Trophoblast cell (in vitro differentiated cells and primary cell): ENCODE measurements around the gene MCF2L.
"Not testable (repeated sequence)": the region's sequence is repeated elsewhere in the genome, so short reads cannot be mapped to it uniquely, and the experiment has no call there.

Source experiments
- DNase-seq, 2 donors: peaks; one replicate each; pipeline ENCODE4 v3.0.0-alpha.2; 2016
- H2AFZ ChIP-seq: 2 replicates; pipeline ENCODE4 v1.6.1; 2013; ENCODE audit warnings: low read length, moderate library complexity, mild to moderate bottlenecking; ENCODE audit not compliant: insufficient read depth, poor library complexity
- H2AK5ac ChIP-seq: 2 replicates; pipeline ENCODE4 v1.6.1; 2013; ENCODE audit warnings: mild to moderate bottlenecking, low read length
- H2BK120ac ChIP-seq: 2 replicates; pipeline ENCODE4 v1.6.1; 2013; ENCODE audit warnings: low read length, mild to moderate bottlenecking, moderate library complexity; ENCODE audit not compliant: insufficient read depth, poor library complexity
- H2BK12ac ChIP-seq: 2 replicates; pipeline ENCODE4 v1.6.1; 2013; ENCODE audit warnings: mild to moderate bottlenecking, low read length, moderate library complexity
- H2BK5ac ChIP-seq: 2 replicates; pipeline ENCODE4 v1.6.1; 2013; ENCODE audit warnings: low read length, low read depth, moderate library complexity, mild to moderate bottlenecking; ENCODE audit not compliant: poor library complexity
- H3K14ac ChIP-seq: 2 replicates; pipeline ENCODE4 v1.6.1; 2013; ENCODE audit warnings: mild to moderate bottlenecking, low read length
- H3K18ac ChIP-seq: 2 replicates; pipeline ENCODE4 v1.6.1; 2013; ENCODE audit warnings: mild to moderate bottlenecking, low read length
- H3K23ac ChIP-seq: 2 replicates; pipeline ENCODE4 v1.6.1; 2013; ENCODE audit warnings: low read length
- H3K27ac ChIP-seq: 2 replicates; pipeline ENCODE4 v1.5.1; 2013; ENCODE audit warnings: low read depth, mild to moderate bottlenecking, inconsistent platforms, low read length, moderate library complexity
- H3K27me3 ChIP-seq: 2 replicates; pipeline ENCODE4 v1.6.1; 2013; ENCODE audit warnings: inconsistent platforms, mild to moderate bottlenecking, low read length, moderate library complexity; ENCODE audit not compliant: insufficient read depth
- H3K36me3 ChIP-seq, 2 experiments: 1 replicate in 1 of 2; 2 replicates in 1 of 2; pipeline ENCODE4 v1.6.1; 2013; ENCODE audit warnings: low read length in 2 of 2, mild to moderate bottlenecking in 2 of 2, moderate library complexity in 1 of 2; ENCODE audit not compliant: insufficient read depth in 2 of 2, control insufficient read depth in 1 of 2
- H3K4ac ChIP-seq: 2 replicates; pipeline ENCODE4 v1.6.1; 2013; ENCODE audit warnings: low read depth, mild to moderate bottlenecking, low read length, moderate library complexity
- H3K4me1 ChIP-seq, 2 experiments: 1 replicate in 1 of 2; 2 replicates in 1 of 2; pipeline ENCODE4 v1.6.1; 2013; ENCODE audit warnings: low read length in 2 of 2, mild to moderate bottlenecking in 2 of 2, moderate library complexity in 1 of 2; ENCODE audit not compliant: insufficient read depth in 2 of 2, control insufficient read depth in 1 of 2
- H3K4me2 ChIP-seq: 2 replicates; pipeline ENCODE4 v1.6.1; 2013; ENCODE audit warnings: inconsistent platforms, mild to moderate bottlenecking, low read length, moderate library complexity
- H3K4me3 ChIP-seq: 2 replicates; pipeline ENCODE4 v1.5.1; 2013; ENCODE audit warnings: mild to moderate bottlenecking, low read depth, low read length, inconsistent platforms
- H3K79me1 ChIP-seq: one replicate; pipeline ENCODE4 v1.6.1; 2013; ENCODE audit warnings: low read length
- H3K79me2 ChIP-seq: 2 replicates; pipeline ENCODE4 v1.6.1; 2013; ENCODE audit warnings: low read length, mild to moderate bottlenecking; ENCODE audit not compliant: control insufficient read depth, insufficient read depth, poor library complexity
- H3K9ac ChIP-seq: 2 replicates; pipeline ENCODE4 v1.6.1; 2013; ENCODE audit warnings: mild to moderate bottlenecking, low read length
- H3K9me3 ChIP-seq: 2 replicates; pipeline ENCODE4 v1.6.1; 2013; ENCODE audit warnings: low read depth, mild to moderate bottlenecking, control low read depth, inconsistent platforms, low read length; ENCODE audit not compliant: insufficient read depth
- H4K12ac ChIP-seq: 2 replicates; pipeline ENCODE4 v1.6.1; 2013; ENCODE audit warnings: low read depth, mild to moderate bottlenecking, low read length, moderate library complexity
- H4K8ac ChIP-seq: 2 replicates; pipeline ENCODE4 v1.6.1; 2013; ENCODE audit warnings: low read depth, mild to moderate bottlenecking, low read length, moderate library complexity
- H4K91ac ChIP-seq: one replicate; pipeline ENCODE4 v1.6.1; 2013; ENCODE audit warnings: low read depth, mild to moderate bottlenecking, low read length, moderate library complexity
- WGBS: extraction: QIAGEN DNeasy Blood & Tissue Kit; methylation state at CpG from one replicate; pipeline ENCODE4 v1.1.7; 2013; ENCODE audit warnings: missing lambda C conversion rate; ENCODE audit not compliant: insufficient read length, insufficient coverage; ENCODE audit errors: extremely low coverage; 5-methylcytosine and 5-hydroxymethylcytosine counted together

Gene MCF2L

DNA sequence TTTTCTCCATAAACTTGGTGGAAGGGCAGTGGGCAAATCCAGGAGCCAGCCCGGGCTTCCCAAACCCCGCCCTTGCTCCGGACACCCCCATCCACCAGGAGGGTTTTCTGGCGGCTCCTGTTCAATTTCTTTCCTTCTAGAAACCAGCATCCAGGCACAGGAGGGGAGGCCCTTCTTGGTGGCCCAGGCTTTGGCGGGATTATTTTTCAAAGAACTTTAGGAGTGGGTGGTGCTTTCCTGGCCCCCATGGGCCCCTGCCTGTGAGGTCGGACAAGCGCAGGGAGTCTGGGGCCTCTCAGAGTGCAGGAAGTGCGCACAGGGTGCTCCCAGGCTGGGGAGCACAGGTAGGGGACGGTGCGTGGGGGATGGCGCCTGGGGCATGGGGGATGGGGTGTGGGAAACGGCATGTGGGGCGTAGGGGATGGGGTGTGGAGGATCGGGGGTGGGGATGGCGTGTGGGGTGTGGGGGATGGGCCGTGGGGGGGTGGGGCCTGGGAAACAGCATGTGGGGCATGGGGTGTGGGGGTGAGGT is 137.0 kb downstream of the MCF2L start:
- Histone ChIP-seq H2BK5ac (no peak overlapping the region), H4K8ac (no peak overlapping the region), H3K9me3 (peaks cover 15% of the 10 kb centered on the region), H3K9ac (no peak overlapping the region), H3K14ac (no peak overlapping the region), H3K4me2 (no peak overlapping the region), H3K27ac (no peak overlapping the region), H4K12ac (no peak overlapping the region), H2AK5ac (no peak overlapping the region), H3K27me3 (peaks cover 13% of the 10 kb centered on the region), H4K91ac (no peak overlapping the region), H3K79me1 (no peaks in the 10 kb centered on the region), H3K18ac (no peak overlapping the region), H2BK120ac (no peak overlapping the region), H2AFZ (no peak overlapping the region), H3K23ac (no peak overlapping the region), H3K4me1 (no peaks in the 10 kb centered on the region), H3K4ac (no peak overlapping the region), H3K36me3 (no peaks in the 10 kb centered on the region), H3K79me2 (no peaks in the 10 kb centered on the region), H2BK12ac (no peak overlapping the region), H3K4me3 (no peak overlapping the region)
- WGBS, result no CpG with 5 or more reads among the region's 16 CpGs
- no peak for DNase-seq

DNA sequence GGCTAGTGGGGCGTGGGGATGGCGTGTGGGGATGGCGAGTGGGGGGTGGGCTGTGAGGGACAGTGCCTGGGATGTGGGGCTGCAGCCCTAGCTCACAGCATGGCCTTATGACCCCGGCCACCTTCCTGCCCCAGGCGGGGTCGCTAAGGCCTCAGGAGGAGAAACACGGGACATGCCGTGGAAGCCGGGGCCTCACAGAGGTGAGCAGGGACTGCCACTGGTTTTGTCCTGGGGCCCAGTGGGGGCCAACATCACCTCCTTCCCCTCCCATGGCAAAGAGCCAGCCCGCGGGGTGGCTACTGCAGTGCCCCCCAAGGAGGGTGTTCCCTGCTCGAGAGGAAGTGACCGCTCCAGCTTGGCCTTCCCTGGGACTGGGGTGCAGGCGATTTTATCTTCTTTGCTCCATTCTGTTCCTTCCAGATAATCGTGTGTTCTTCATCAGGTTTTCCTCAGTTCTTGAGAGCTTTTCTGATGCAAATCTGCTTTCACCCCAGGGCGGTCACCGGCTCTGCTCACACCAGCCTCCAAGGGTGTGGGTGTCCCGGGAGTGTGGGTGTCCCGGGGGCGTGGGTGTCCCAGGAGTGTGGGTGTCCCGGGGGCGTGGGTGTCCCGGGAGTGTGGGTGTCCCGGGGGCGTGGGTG is 137.8 kb downstream of the MCF2L start:
- H3K27ac ChIP-seq, result no peak overlapping the region
- H2BK5ac ChIP-seq, result no peak overlapping the region
- no peaks in the 10 kb centered on the region for H3K79me2 ChIP-seq
- no peak for DNase-seq
- no peak overlapping the region for H2BK120ac ChIP-seq
- no peak overlapping the region for H2AFZ ChIP-seq
- no peaks in the 10 kb centered on the region for H3K4me1 ChIP-seq
- H3K14ac ChIP-seq, result no peak overlapping the region
- H2AK5ac ChIP-seq, result no peak overlapping the region
- no peak overlapping the region for H3K4ac ChIP-seq
- no peak overlapping the region for H3K9ac ChIP-seq
- no peaks in the 10 kb centered on the region for H3K79me1 ChIP-seq
- WGBS, result no CpG with 5 or more reads among the region's 25 CpGs
- no peak overlapping the region for H4K91ac ChIP-seq
- H2BK12ac ChIP-seq, result no peak overlapping the region
- no peak overlapping the region for H4K8ac ChIP-seq
- H3K27me3 ChIP-seq, result peaks cover 15% of the 10 kb centered on the region
- no peak overlapping the region for H4K12ac ChIP-seq
- H3K4me3 ChIP-seq, result no peak overlapping the region
- peaks cover 19% of the 10 kb centered on the region for H3K9me3 ChIP-seq
- no peak overlapping the region for H3K23ac ChIP-seq
- H3K36me3 ChIP-seq, result no peaks in the 10 kb centered on the region
- H3K18ac ChIP-seq, result no peak overlapping the region
- H3K4me2 ChIP-seq, result no peak overlapping the region

DNA sequence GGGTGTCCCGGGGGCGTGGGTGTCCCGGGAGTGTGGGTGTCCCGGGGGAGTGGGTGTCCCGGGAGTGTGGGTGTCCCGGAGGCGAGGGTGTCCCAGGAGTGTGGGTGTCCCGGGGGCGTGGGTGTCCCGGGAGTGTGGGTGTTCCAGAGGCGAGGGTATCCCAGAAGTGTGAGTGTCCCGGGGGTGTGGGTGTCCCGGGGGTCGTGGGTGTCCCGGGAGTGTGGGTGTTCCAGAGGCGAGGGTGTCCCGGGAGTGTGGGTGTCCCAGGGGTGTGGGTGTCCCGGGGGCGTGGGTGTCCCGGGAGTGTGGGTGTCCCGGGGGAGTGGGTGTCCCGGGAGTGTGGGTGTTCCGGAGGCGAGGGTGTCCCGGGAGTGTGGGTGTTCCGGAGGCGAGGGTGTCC is 139.5 kb downstream of the MCF2L start:
- H2BK120ac ChIP-seq, H4K12ac ChIP-seq, H3K36me3 ChIP-seq, H4K91ac ChIP-seq, H3K18ac ChIP-seq, H3K79me2 ChIP-seq, H3K4me3 ChIP-seq, H3K14ac ChIP-seq, H3K4ac ChIP-seq, H2BK5ac ChIP-seq, H3K4me1 ChIP-seq, H3K27ac ChIP-seq, H3K9ac ChIP-seq, H3K23ac ChIP-seq, DNase-seq, H3K79me1 ChIP-seq, H3K4me2 ChIP-seq, H2AK5ac ChIP-seq, H2AFZ ChIP-seq, H4K8ac ChIP-seq, H2BK12ac ChIP-seq: not testable (repeated sequence)
- Histone ChIP-seq H3K27me3 (peaks cover 15% of the 10 kb centered on the region), H3K9me3 (peaks cover 20% of the 10 kb centered on the region)
- WGBS, result no CpG with 5 or more reads among the region's 27 CpGs

DNA sequence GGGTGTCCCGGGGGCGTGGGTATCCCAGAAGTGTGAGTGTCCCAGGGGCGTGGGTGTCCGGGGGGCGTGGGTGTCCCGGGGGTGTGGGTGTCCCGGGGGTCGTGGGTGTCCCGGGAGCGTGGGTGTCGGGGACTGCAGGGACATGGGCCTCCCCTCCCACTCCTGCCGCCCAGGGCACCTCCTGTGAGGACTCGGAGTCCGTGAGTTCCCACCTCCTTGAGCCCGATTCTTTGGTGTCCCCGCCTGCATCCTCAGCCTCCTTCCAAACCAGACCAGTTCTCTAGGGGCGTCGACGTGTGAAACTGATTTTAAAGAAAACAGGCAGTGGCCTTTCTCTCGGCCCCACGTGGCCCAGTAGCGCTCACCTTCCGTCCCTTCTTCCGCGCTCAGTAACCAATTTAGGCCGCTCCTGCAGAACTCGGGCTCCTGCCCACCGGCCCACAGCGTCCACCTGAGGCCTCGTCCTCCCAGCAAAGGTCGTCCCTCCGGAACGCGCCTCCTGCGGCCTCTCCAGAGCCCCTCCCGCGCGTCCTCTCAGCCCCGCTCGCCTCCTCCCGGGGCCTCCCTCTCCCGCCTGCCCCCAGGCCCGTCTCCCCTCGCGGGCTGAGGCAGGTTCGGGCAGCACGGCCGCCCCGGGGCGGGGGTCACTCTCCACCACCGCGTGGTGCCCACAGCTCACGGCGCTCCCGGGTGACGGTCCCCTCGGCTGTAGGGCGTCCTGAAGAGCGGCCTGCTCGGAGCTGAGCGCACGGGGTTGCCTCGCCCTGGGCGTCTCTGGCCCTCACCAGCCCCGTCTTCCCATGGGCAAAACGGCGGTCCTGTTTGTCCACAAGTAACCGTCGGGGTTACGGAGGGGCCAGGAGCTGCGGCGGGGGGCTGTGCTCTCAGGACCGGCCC is 140.4 kb downstream of the MCF2L start:
- no CpG with 5 or more reads among the region's 73 CpGs for WGBS
- Histone ChIP-seq H3K9ac (no peak overlapping the region), H3K9me3 (peaks cover 20% of the 10 kb centered on the region), H3K14ac (no peak overlapping the region), H3K18ac (no peak overlapping the region), H3K36me3 (no peaks in the 10 kb centered on the region), H2BK12ac (no peak overlapping the region), H4K8ac (no peak overlapping the region), H3K23ac (no peak overlapping the region), H3K79me1 (no peaks in the 10 kb centered on the region), H4K91ac (no peak overlapping the region), H3K4ac (no peak overlapping the region), H3K27ac (no peak overlapping the region), H2BK5ac (no peak overlapping the region), H2AK5ac (no peak overlapping the region), H3K79me2 (no peaks in the 10 kb centered on the region), H3K27me3 (peaks cover 15% of the 10 kb centered on the region), H4K12ac (no peak overlapping the region), H3K4me3 (no peak overlapping the region), H3K4me2 (peak overlapping the region; percentile 45), H2AFZ (no peak overlapping the region), H3K4me1 (no peaks in the 10 kb centered on the region), H2BK120ac (no peak overlapping the region)
- no peak for DNase-seq
